ENCODE data around the gene SKP2. TPM values are rescaled to one million over a fixed set of nuclear protein-coding genes. Genes with fewer than 3 reads are reported as not detected.

Gene SKP2
- total RNA-seq, 2 donors from 2014 or later = 7.3 to 8.6 TPM

GRCh38 chr5:36217988-36218387 is 66.1 kb downstream of the SKP2 start:
- Histone ChIP-seq H3K9me3 (no peaks in the 10 kb centered on the region), H3K36me3 (replicated peaks in 1 of 2; ENCODE audit: insufficient read depth in 1 of 2, low read depth in 2 of 2) (peaks cover 0 to 8% of the 10 kb centered on the region in 2 donors), H3K27me3 (no peaks in the 10 kb centered on the region), H3K27ac (no peak overlapping the region), H3K4me1 (no peaks in the 10 kb centered on the region), H3K4me3 (no peak overlapping the region)
- TF ChIP-seq CTCF (IDR thresholded peaks at IDR 0.05) (no peak), POLR2A (IDR thresholded peaks at IDR 0.05) (no peak)
- WGBS, 2 donors = 54 to 88% methylated on average over 1 of the region's 1 CpG
- ATAC-seq (no peak), DNase-seq (no peak)
- intact Hi-C loops (cut with DNase I) = no loop called here

- H3K4me3 ChIP-seq = no peak overlapping the region
- peaks cover 0 to 8% of the 10 kb centered on the region in 2 donors for H3K36me3 ChIP-seq (replicated peaks in 1 of 2; ENCODE audit: insufficient read depth in 1 of 2, low read depth in 2 of 2)
- no peak for DNase-seq
- intact Hi-C loops (cut with DNase I) = no loop called here
- H3K27ac ChIP-seq = no peak overlapping the region
- 89 to 97% methylated on average over 1 of the region's 1 CpG for WGBS, 2 donors
- TF ChIP-seq POLR2A (IDR thresholded peaks at IDR 0.05) = no peak
- TF ChIP-seq CTCF (IDR thresholded peaks at IDR 0.05) = no peak
- no peaks in the 10 kb centered on the region for H3K9me3 ChIP-seq
- no peaks in the 10 kb centered on the region for H3K27me3 ChIP-seq
- no peak for ATAC-seq
- no peaks in the 10 kb centered on the region for H3K4me1 ChIP-seq
Observed at GRCh38 chr5:36222620-36223019, 70.7 kb downstream of the SKP2 start.

- no peak overlapping the region for H3K4me3 ChIP-seq
- TF ChIP-seq CTCF (IDR thresholded peaks at IDR 0.05) (no peak), POLR2A (IDR thresholded peaks at IDR 0.05) (no peak)
- H3K27ac ChIP-seq = no peak overlapping the region
- no peaks in the 10 kb centered on the region for H3K27me3 ChIP-seq
- DNase-seq (no peak), ATAC-seq (no peak)
- H3K36me3 ChIP-seq (replicated peaks in 1 of 2; ENCODE audit: insufficient read depth in 1 of 2, low read depth in 2 of 2) = peaks cover 0 to 8% of the 10 kb centered on the region in 2 donors
- intact Hi-C loops (cut with DNase I) = no loop called here
- H3K9me3 ChIP-seq = no peaks in the 10 kb centered on the region
- peaks cover 19% of the 10 kb centered on the region for H3K4me1 ChIP-seq
Observed at GRCh38 chr5:36227046-36227445, 75.1 kb downstream of the SKP2 start.

- no peak for TF ChIP-seq POLR2A (IDR thresholded peaks at IDR 0.05)
- no peak for TF ChIP-seq CTCF (IDR thresholded peaks at IDR 0.05)
- no peak for DNase-seq
- peaks cover 0 to 8% of the 10 kb centered on the region in 2 donors for H3K36me3 ChIP-seq (replicated peaks in 1 of 2; ENCODE audit: insufficient read depth in 1 of 2, low read depth in 2 of 2)
- no peak for ATAC-seq
- WGBS, 2 donors = 96% methylated on average over 7 of the region's 7 CpGs
- no peaks in the 10 kb centered on the region for H3K27me3 ChIP-seq
- H3K9me3 ChIP-seq = no peaks in the 10 kb centered on the region
- no peak overlapping the region for H3K27ac ChIP-seq
- peaks cover 28% of the 10 kb centered on the region for H3K4me1 ChIP-seq
- intact Hi-C loops (cut with DNase I) = no loop called here
- no peak overlapping the region for H3K4me3 ChIP-seq
Observed at GRCh38 chr5:36228505-36228904, 76.6 kb downstream of the SKP2 start.

GRCh38 chr5:36230151-36230790 is 78.4 kb downstream of the SKP2 start:
- peaks cover 28% of the 10 kb centered on the region for H3K4me1 ChIP-seq
- H3K9me3 ChIP-seq = no peaks in the 10 kb centered on the region
- WGBS, 2 donors = 94 to 95% methylated on average over 1 of the region's 1 CpG
- H3K27me3 ChIP-seq = no peaks in the 10 kb centered on the region
- intact Hi-C loops (cut with DNase I) = no loop called here
- TF ChIP-seq CTCF (IDR thresholded peaks at IDR 0.05) (no peak), POLR2A (IDR thresholded peaks at IDR 0.05) (no peak)
- no peak overlapping the region for H3K27ac ChIP-seq
- DNase-seq (no peak), ATAC-seq (no peak)
- peaks cover 0 to 4% of the 10 kb centered on the region in 2 donors for H3K36me3 ChIP-seq (replicated peaks in 1 of 2; ENCODE audit: insufficient read depth in 1 of 2, low read depth in 2 of 2)
- no peak overlapping the region for H3K4me3 ChIP-seq
